Measurements from ENCODE around the gene PCGF1.
A peak's percentile ranks its signal among the peaks of the same experiment; 100 is the strongest.

PCGF1 gene

GRCh38 chr2:74507145-74507925 is at the start of gene PCGF1:
PCGF1 (minus strand) TSS chr2:74507695; CDS start chr2:74507668, 27 bp downstream.
- peak; percentile 99 for DNase-seq

- no peak for DNase-seq
These were observed 49.4 kb upstream of the PCGF1 start for GRCh38 chr2:74556831-74557370.

- no peak for DNase-seq
These were observed 48.7 kb upstream of the PCGF1 start for GRCh38 chr2:74556159-74556558.

GRCh38 chr2:74555610-74556103 is 48.2 kb upstream of the PCGF1 start:
- no peak for DNase-seq

GRCh38 chr2:74554820-74555531 is 47.5 kb upstream of the PCGF1 start:
- peak; percentile 54 for DNase-seq

GRCh38 chr2:74553892-74554819 is 46.7 kb upstream of the PCGF1 start, which contains the start of the genes DOK1 and LOXL3:
DOK1 (plus strand) TSS chr2:74554720; CDS start chr2:74554755, 35 bp downstream.
LOXL3 (minus strand) TSS chr2:74553942; CDS start chr2:74552634, 1,308 bp downstream.
- peak; percentile 90 for DNase-seq

- no peak for DNase-seq
These were observed 45.7 kb upstream of the PCGF1 start for GRCh38 chr2:74552914-74553811.

GRCh38 chr2:74551942-74552913 is 44.7 kb upstream of the PCGF1 start:
- no peak for DNase-seq

- DNase-seq = no peak
These were observed 44.0 kb upstream of the PCGF1 start for GRCh38 chr2:74551530-74551929.

GRCh38 chr2:74550231-74550630 is 42.7 kb upstream of the PCGF1 start:
- no peak for DNase-seq

GRCh38 chr2:74548900-74549826 is 41.7 kb upstream of the PCGF1 start:
- peak; percentile 20 for DNase-seq

GRCh38 chr2:74548285-74548899 is 40.9 kb upstream of the PCGF1 start:
- DNase-seq = no peak

GRCh38 chr2:74546004-74546403 is 38.5 kb upstream of the PCGF1 start:
- no peak for DNase-seq

- no peak for DNase-seq
These were observed 37.1 kb upstream of the PCGF1 start for GRCh38 chr2:74544634-74545033.

GRCh38 chr2:74542978-74543377 is 35.5 kb upstream of the PCGF1 start:
- DNase-seq = no peak

GRCh38 chr2:74540291-74540690 is 32.8 kb upstream of the PCGF1 start:
- no peak for DNase-seq

GRCh38 chr2:74538881-74539339 is 31.4 kb upstream of the PCGF1 start:
- DNase-seq = no peak

- no peak for DNase-seq
These were observed 29.6 kb upstream of the PCGF1 start for GRCh38 chr2:74537140-74537539.
